ENCODE results near the gene MAK. TPM values are rescaled to one million over a fixed set of nuclear protein-coding genes. Genes with fewer than 3 reads are reported as not detected.
"Not testable (repeated sequence)": the region's sequence is repeated elsewhere in the genome, so short reads cannot be mapped to it uniquely, and the experiment has no call there.

MAK gene
- under 1 TPM; 0.47 to 0.73 TPM for total RNA-seq
- polyA plus RNA-seq (2013, experiment 1 of 2), result 0.38 TPM
- polyA plus RNA-seq (2013, experiment 2 of 2), result 0.22 TPM
- total RNA-seq, result 0 to 9.4 (median 0.83) reads per million in 172 experiments

GRCh38 chr6:10837995-10838793, at the start of gene MAK:
Gene MAK, minus strand, starts transcription at chr6:10838539. Its CDS starts 7,891 bp downstream, at chr6:10830648.
- peak; percentile 97 for ATAC-seq (ENCODE audit: poor library complexity)
- intact Hi-C loops (cut with DNase I, micrococcal nuclease), result loop anchor here in 1 of 2 experiments (2.0 to 10.0 kb wide), 3 partner anchors 143 to 699 kb away; partner anchors contain the start of genes C6orf52, PAK1IP1 and TMEM170B
- DNase-seq, result peak; percentile 68 to 95 (median 82)
- no peak for TF ChIP-seq CTCF (IDR thresholded peaks at IDR 0.05)
- Mint-ChIP-seq H3K9me3 (peaks cover 8% of the 10 kb centered on the region), H3K27ac (peak within 1 kb of the TSS; percentile 60), H3K27me3 (peaks cover 66% of the 10 kb centered on the region), H3K36me3 (ENCODE audit: low read depth) (no peaks in the 10 kb centered on the region), H3K4me3 (peak within 1 kb of the TSS; percentile 79), H3K4me1 (ENCODE audit: low read depth) (peaks cover 21% of the 10 kb centered on the region)
- Histone ChIP-seq H3K27ac (ENCODE audit: low read depth in 1 of 2, low read length in 2 of 2) (no peak within 1 kb of the TSS), H3K4me3 (ENCODE audit: low read length) (peak within 1 kb of the TSS; percentile 62), H3K36me3 (ENCODE audit: insufficient read depth, low read length) (no peaks in the 10 kb centered on the region), H3K9me3 (ENCODE audit: control insufficient read depth in 1 of 2, insufficient read depth in 1 of 2, low read length in 2 of 2) (peaks cover 3 to 23% of the 10 kb centered on the region in 2 experiments), H3K4me1 (ENCODE audit: insufficient read depth, low read length) (peaks cover 21% of the 10 kb centered on the region), H3K27me3 (ENCODE audit: control insufficient read depth in 1 of 2, insufficient read depth in 2 of 2, low read length in 2 of 2) (peaks cover 31 to 48% of the 10 kb centered on the region in 2 experiments)
- ChIA-PET CTCF (interaction anchor here (0.5 kb wide), 1 partner anchor 9 kb away, joined by 4 read pairs; no protein-coding TSS in a partner anchor), POLR2A (no interaction called here)

GRCh38 chr6:10886691-10887502, 48.6 kb upstream of the MAK start, which contains the start of gene SYCP2L:
Gene SYCP2L, plus strand, starts transcription at chr6:10887052. Its CDS starts 75 bp downstream, at chr6:10887127.
- DNase-seq (peak in 4 of 14 experiments; percentile 1 to 51 (median 26)), ATAC-seq (ENCODE audit: poor library complexity) (no peak)
- no peak for TF ChIP-seq CTCF (IDR thresholded peaks at IDR 0.05)
- Histone ChIP-seq H3K27me3 (ENCODE audit: control insufficient read depth in 1 of 2, insufficient read depth in 2 of 2, low read length in 2 of 2) (peaks cover 46 to 70% of the 10 kb centered on the region in 2 experiments), H3K9me3 (ENCODE audit: control insufficient read depth in 1 of 2, insufficient read depth in 1 of 2, low read length in 2 of 2) (peaks cover 0 to 40% of the 10 kb centered on the region in 2 experiments), H3K4me1 (ENCODE audit: insufficient read depth, low read length) (peaks cover 13% of the 10 kb centered on the region), H3K36me3 (ENCODE audit: insufficient read depth, low read length) (no peaks in the 10 kb centered on the region), H3K4me3 (ENCODE audit: low read length) (peak within 1 kb of the TSS; percentile 26), H3K27ac (ENCODE audit: low read depth in 1 of 2, low read length in 2 of 2) (no peak within 1 kb of the TSS)
- intact Hi-C loops (cut with DNase I, micrococcal nuclease), result no loop called here
- no peaks in the 10 kb centered on the region for H3K36me3 Mint-ChIP-seq (ENCODE audit: low read depth)
- ChIA-PET POLR2A (no interaction called here), CTCF (no interaction called here)
- no peaks in the 10 kb centered on the region for H3K9me3 Mint-ChIP-seq
- peak within 1 kb of the TSS; percentile 54 for H3K4me3 Mint-ChIP-seq
- H3K4me1 Mint-ChIP-seq (ENCODE audit: low read depth), result peaks cover 4% of the 10 kb centered on the region
- H3K27me3 Mint-ChIP-seq, result peaks cover 88% of the 10 kb centered on the region
- H3K27ac Mint-ChIP-seq, result no peak within 1 kb of the TSS

- Histone ChIP-seq H3K27me3 (ENCODE audit: control insufficient read depth in 1 of 2, insufficient read depth in 2 of 2, low read length in 2 of 2) (peaks cover 50 to 76% of the 10 kb centered on the region in 2 experiments), H3K4me1 (ENCODE audit: insufficient read depth, low read length) (peaks cover 16% of the 10 kb centered on the region), H3K9me3 (ENCODE audit: control insufficient read depth in 1 of 2, insufficient read depth in 1 of 2, low read length in 2 of 2) (peaks cover 0 to 46% of the 10 kb centered on the region in 2 experiments)
- H3K4me3 ChIP-seq (ENCODE audit: low read length); ATAC-seq (ENCODE audit: poor library complexity); H3K36me3 ChIP-seq (ENCODE audit: insufficient read depth, low read length); CTCF ChIA-PET; H3K36me3 Mint-ChIP-seq (ENCODE audit: low read depth); H3K27ac Mint-ChIP-seq; intact Hi-C loops (cut with DNase I, micrococcal nuclease); H3K9me3 Mint-ChIP-seq; H3K4me3 Mint-ChIP-seq; H3K4me1 Mint-ChIP-seq (ENCODE audit: low read depth); DNase-seq; POLR2A ChIA-PET; H3K27ac ChIP-seq (ENCODE audit: low read depth in 1 of 2, low read length in 2 of 2): not testable (repeated sequence)
- peaks cover 88% of the 10 kb centered on the region for H3K27me3 Mint-ChIP-seq
Observed at GRCh38 chr6:10886365-10886690, 48.0 kb upstream of the MAK start.
